Fibroblast of lung (primary cell): Measurements from ENCODE around the gene ZNRF1. TPM values are rescaled to one million over a fixed set of nuclear protein-coding genes. Genes with fewer than 3 reads are reported as not detected.

Experiments used
- DNase-seq, 2 donors: peaks; one replicate each; pipeline versions ENCODE4 v3.0.0 to v3.0.0-alpha.2; 2010; ENCODE audit warnings: low read depth in 2 of 2
- H2AFZ ChIP-seq: 2 replicates; pipeline ENCODE4 v1.5.1; 2012; ENCODE audit warnings: low read length, control low read depth, inconsistent platforms
- H3K27ac ChIP-seq: 2 replicates; pipeline ENCODE4 v1.5.1; 2011; ENCODE audit warnings: low read length, control low read depth; ENCODE audit not compliant: insufficient read depth
- H3K27me3 ChIP-seq: 2 replicates; pipeline ENCODE4 v1.5.1; 2011; ENCODE audit warnings: mild to moderate bottlenecking, low read length; ENCODE audit not compliant: control insufficient read depth, insufficient read depth
- H3K36me3 ChIP-seq: 2 replicates; pipeline ENCODE4 v1.5.1; 2011; ENCODE audit warnings: low read length; ENCODE audit not compliant: control insufficient read depth, insufficient read depth
- H3K4me1 ChIP-seq: 2 replicates; pipeline ENCODE4 v1.5.1; 2011; ENCODE audit warnings: low read length; ENCODE audit not compliant: control insufficient read depth, insufficient read depth; ENCODE audit errors: extremely low read depth
- H3K4me2 ChIP-seq: 2 replicates; pipeline ENCODE4 v1.5.1; 2011; ENCODE audit warnings: low read length, control low read depth; ENCODE audit not compliant: insufficient read depth; ENCODE audit errors: extremely low read depth
- H3K4me3 ChIP-seq, 4 experiments: fragments of 200-600 bp in 1 of 4; sonication (generic) in 1 of 4; replicated peaks in 1 of 4; 2 replicates each; pipeline ENCODE4 v1.5.1; 2011 to 2016; ENCODE audit warnings: low read length in 4 of 4, low read depth in 3 of 4, mild to moderate bottlenecking in 3 of 4, control low read depth in 2 of 4, inconsistent platforms in 1 of 4, mixed read lengths in 1 of 4; ENCODE audit not compliant: insufficient read depth in 1 of 4; ENCODE audit errors: control extremely low read depth in 1 of 4
- H3K79me2 ChIP-seq: 2 replicates; pipeline ENCODE4 v1.5.1; 2012; ENCODE audit warnings: mild to moderate bottlenecking, low read length, inconsistent platforms; ENCODE audit not compliant: control insufficient read depth, insufficient read depth
- H3K9ac ChIP-seq: 2 replicates; pipeline ENCODE4 v1.5.1; 2011; ENCODE audit warnings: mild to moderate bottlenecking, low read length, control low read depth; ENCODE audit not compliant: insufficient read depth
- H3K9me3 ChIP-seq: 2 replicates; pipeline ENCODE4 v1.5.1; 2012; ENCODE audit warnings: low read depth, low read length; ENCODE audit not compliant: control insufficient read depth, insufficient read depth
- H4K20me1 ChIP-seq: 2 replicates; pipeline ENCODE4 v1.5.1; 2011; ENCODE audit warnings: low read length; ENCODE audit not compliant: control insufficient read depth, insufficient read depth; ENCODE audit errors: extremely low read depth
- CTCF ChIP-seq, 2 donors: IDR thresholded peaks in 1 of 2; conservative IDR thresholded peaks in 1 of 2; 1 replicate in 1 of 2; 2 replicates in 1 of 2; pipeline ENCODE4 v1.5.1; 2011 to 2012; ENCODE audit warnings: low read length in 2 of 2, control low read depth in 1 of 2, inconsistent platforms in 1 of 2, low read depth in 1 of 2, mild to moderate bottlenecking in 1 of 2
- EZH2 ChIP-seq: IDR thresholded peaks from 2 replicates; pipeline ENCODE4 v1.5.1; 2012; ENCODE audit warnings: low read length, control low read depth, mild to moderate bottlenecking; ENCODE audit errors: missing control alignments
- polyA plus RNA-seq, 2 donors: library from polyadenylated mRNA; depleted of rRNA in 1 of 2; stranded (reverse) in 1 of 2; unstranded in 1 of 2; fragments of >200 nt; gene quantifications; 2 replicates each; pipeline ENCODE4 v1.2.1, GENCODE V29; 2011 to 2012; ENCODE audit warnings: missing spikeins in 1 of 2
- total RNA-seq: library from RNA; depleted of rRNA; stranded (reverse); fragments of >200 nt; gene quantifications from 2 replicates; pipeline ENCODE4 v1.2.1, GENCODE V29; 2014

The ZNRF1 gene
- total and polyA plus RNA-seq, 2 donors (not counting 1 experiment from before 2014, with no cell fraction given), result 21.0 to 21.1 TPM

DNA sequence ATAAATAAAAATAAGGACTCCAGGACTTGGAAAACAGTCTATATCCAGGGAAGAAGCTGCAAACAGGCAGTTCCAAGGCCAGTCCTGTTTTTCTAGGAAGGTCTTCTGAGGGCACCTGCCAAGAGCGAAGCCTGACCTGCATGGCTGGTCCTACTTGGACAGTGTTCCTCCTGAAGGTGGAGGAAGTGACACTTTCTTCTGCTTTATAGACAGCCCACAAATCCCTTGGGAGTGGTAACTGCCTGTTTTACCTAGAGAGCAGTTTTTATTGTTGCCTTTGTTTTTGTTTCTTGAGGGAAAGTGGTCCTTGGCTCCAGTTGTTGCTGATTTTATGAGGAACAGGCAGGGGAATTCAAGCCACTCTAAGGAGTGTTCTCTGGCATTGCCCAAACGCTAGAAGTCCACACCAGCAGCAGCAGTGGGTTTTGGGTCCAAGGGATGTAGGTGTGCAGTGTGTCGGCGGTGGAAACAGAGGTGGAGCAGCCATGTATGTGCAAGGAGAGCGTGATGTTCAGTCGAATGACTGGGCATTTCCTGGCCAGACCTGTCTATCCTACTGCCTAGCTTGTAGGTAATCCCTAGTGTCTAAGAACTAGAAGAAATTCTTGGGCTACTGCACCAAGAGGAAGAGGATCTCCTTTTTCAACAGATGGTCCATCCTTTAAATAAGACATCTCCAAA, 82.5 kb downstream of the ZNRF1 start:
- H3K4me2 ChIP-seq, result no peak overlapping the region
- no peaks in the 10 kb centered on the region for H3K27me3 ChIP-seq
- H3K27ac ChIP-seq, result no peak overlapping the region
- H3K4me3 ChIP-seq, result no peak overlapping the region
- H3K9me3 ChIP-seq, result no peaks in the 10 kb centered on the region
- H3K9ac ChIP-seq, result no peak overlapping the region
- peaks cover 3% of the 10 kb centered on the region for H3K79me2 ChIP-seq
- H3K36me3 ChIP-seq, result no peaks in the 10 kb centered on the region
- H4K20me1 ChIP-seq, result no peaks in the 10 kb centered on the region
- DNase-seq, result no peak
- H2AFZ ChIP-seq, result no peak overlapping the region
- H3K4me1 ChIP-seq, result peaks cover 6% of the 10 kb centered on the region
- no peak for TF ChIP-seq CTCF (conservative IDR thresholded peaks at IDR 0.05 in 1 of 2, IDR thresholded peaks at IDR 0.05 in 1 of 2; ENCODE audit: low read depth in 1 of 2, low read length in 2 of 2)
- TF ChIP-seq EZH2, result no peak

GRCh38 chr16:75083813-75084212, 85.0 kb downstream of the ZNRF1 start:
- no peak overlapping the region for H3K27ac ChIP-seq
- H4K20me1 ChIP-seq, result no peaks in the 10 kb centered on the region
- H3K79me2 ChIP-seq, result peaks cover 7% of the 10 kb centered on the region

DNA sequence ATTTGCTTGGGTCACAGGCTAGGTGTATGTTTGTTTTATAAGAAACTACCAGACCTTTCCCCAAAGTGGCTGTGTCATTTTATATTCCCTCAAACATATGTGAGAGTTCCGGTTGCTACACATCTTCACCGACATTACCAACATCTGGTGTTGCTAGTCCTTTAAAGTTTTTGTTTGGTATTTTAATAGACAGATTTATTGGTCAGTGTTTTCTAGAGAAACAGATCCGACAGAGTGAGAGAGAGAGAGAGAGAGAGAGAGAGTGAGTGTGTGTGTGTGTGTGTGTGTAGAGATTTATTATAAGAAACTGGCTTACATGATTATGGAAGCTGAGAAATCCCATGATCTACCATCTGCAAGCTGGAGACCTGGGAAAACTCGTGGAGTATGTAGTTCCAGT, 86.7 kb downstream of the ZNRF1 start:
- Histone ChIP-seq H3K9ac (no peak overlapping the region), H3K27ac (no peak overlapping the region), H3K4me2 (no peak overlapping the region), H2AFZ (no peak overlapping the region), H3K4me3 (no peak overlapping the region), H3K36me3 (no peaks in the 10 kb centered on the region), H3K79me2 (peaks cover 16% of the 10 kb centered on the region), H3K4me1 (peaks cover 15% of the 10 kb centered on the region), H3K27me3 (no peaks in the 10 kb centered on the region), H4K20me1 (no peaks in the 10 kb centered on the region), H3K9me3 (no peaks in the 10 kb centered on the region)
- DNase-seq, result no peak
- TF ChIP-seq EZH2 (no peak), CTCF (conservative IDR thresholded peaks at IDR 0.05 in 1 of 2, IDR thresholded peaks at IDR 0.05 in 1 of 2; ENCODE audit: low read depth in 1 of 2, low read length in 2 of 2) (no peak)

More at GRCh38 chr16:75083813-75084212, 85.0 kb downstream of the ZNRF1 start:
- H3K4me1 ChIP-seq, result peaks cover 17% of the 10 kb centered on the region
- TF ChIP-seq CTCF (conservative IDR thresholded peaks at IDR 0.05 in 1 of 2, IDR thresholded peaks at IDR 0.05 in 1 of 2; ENCODE audit: low read depth in 1 of 2, low read length in 2 of 2) (no peak), EZH2 (no peak)
- no peak overlapping the region for H2AFZ ChIP-seq
- H3K9me3 ChIP-seq, result no peaks in the 10 kb centered on the region
- no peaks in the 10 kb centered on the region for H3K27me3 ChIP-seq
- DNase-seq, result no peak
- H3K9ac ChIP-seq, result no peak overlapping the region
- no peak overlapping the region for H3K4me3 ChIP-seq
- H3K36me3 ChIP-seq, result no peaks in the 10 kb centered on the region
- no peak overlapping the region for H3K4me2 ChIP-seq
